ENCODE results near the gene MED29. TPM values are rescaled to one million over a fixed set of nuclear protein-coding genes. Genes with fewer than 3 reads are reported as not detected.

MED29 gene
- total RNA-seq (65.6 TPM), polyA plus RNA-seq (10 to 100 TPM; 53.6 to 61.4 (median 57.9) TPM)

- Histone ChIP-seq H3K4me3 (ENCODE audit: low read depth, low read length) (peak within 1 kb of the TSS; percentile 91), H3K27me3 (ENCODE audit: control insufficient read depth, insufficient read depth, low read length) (no peaks in the 10 kb centered on the region), H3K36me3 (ENCODE audit: control insufficient read depth, insufficient read depth, low read length) (peaks cover 51% of the 10 kb centered on the region), H3K27ac (ENCODE audit: insufficient read depth, low read length, poor library complexity, severe bottlenecking) (peak within 1 kb of the TSS; percentile 99), H3K4me1 (ENCODE audit: control insufficient read depth, insufficient read depth, low read length, poor library complexity, severe bottlenecking) (peaks cover 22% of the 10 kb centered on the region), H3K9me3 (ENCODE audit: control insufficient read depth in 2 of 2, low read length in 2 of 2) (no peaks in the 10 kb centered on the region)
- peak; percentile 94 to 95 for ATAC-seq (ENCODE audit: low read depth in 2 of 2)
- H3K4me1 Mint-ChIP-seq: peaks cover 0 to 39% (median 23%) of the 10 kb centered on the region in 4 donors
- H3K27me3 Mint-ChIP-seq: no peaks in the 10 kb centered on the region
- no peaks in the 10 kb centered on the region for H3K9me3 Mint-ChIP-seq
- H3K36me3 Mint-ChIP-seq: peaks cover 42% of the 10 kb centered on the region
- H3K27ac Mint-ChIP-seq: peak within 1 kb of the TSS; percentile 98 to 100 (median 99)
- DNase-seq: peak; percentile 96 to 100 (median 99)
- H3K4me3 Mint-ChIP-seq: peak within 1 kb of the TSS; percentile 89 to 98 (median 98)
These were observed at the start of gene MED29, which contains the start of gene PAF1 for GRCh38 chr19:39390751-39391437. TSS of gene MED29 (plus strand) at chr19:39391378. CDS start at chr19:39391423, 45 bp downstream. TSS of gene PAF1 (minus strand) at chr19:39391106. CDS start at chr19:39390864, 242 bp downstream.

GRCh38 chr19:39341719-39342604 lies 49.2 kb upstream of the MED29 start, which contains the start of gene SAMD4B:
TSS of gene SAMD4B (plus strand) at chr19:39342421. CDS start at chr19:39356894, 14,473 bp downstream.
- H3K4me3 Mint-ChIP-seq: peak within 1 kb of the TSS; percentile 93 to 100 (median 99)
- Histone ChIP-seq H3K27me3 (ENCODE audit: control insufficient read depth, insufficient read depth, low read length) (no peaks in the 10 kb centered on the region), H3K27ac (ENCODE audit: insufficient read depth, low read length, poor library complexity, severe bottlenecking) (peak within 1 kb of the TSS; percentile 86), H3K36me3 (ENCODE audit: control insufficient read depth, insufficient read depth, low read length) (peaks cover 5% of the 10 kb centered on the region), H3K9me3 (ENCODE audit: control insufficient read depth in 2 of 2, low read length in 2 of 2) (no peaks in the 10 kb centered on the region), H3K4me3 (ENCODE audit: low read depth, low read length) (peak within 1 kb of the TSS; percentile 90), H3K4me1 (ENCODE audit: control insufficient read depth, insufficient read depth, low read length, poor library complexity, severe bottlenecking) (peaks cover 41% of the 10 kb centered on the region)
- H3K27ac Mint-ChIP-seq: peak within 1 kb of the TSS; percentile 94 to 98 (median 97)
- H3K9me3 Mint-ChIP-seq: no peaks in the 10 kb centered on the region
- peak; percentile 88 to 89 for ATAC-seq (ENCODE audit: low read depth in 2 of 2)
- DNase-seq: peak; percentile 99 to 100 (median 99)
- H3K27me3 Mint-ChIP-seq: peaks cover 7% of the 10 kb centered on the region
- peaks cover 20 to 78% (median 59%) of the 10 kb centered on the region in 4 donors for H3K4me1 Mint-ChIP-seq
- H3K36me3 Mint-ChIP-seq: peaks cover 15% of the 10 kb centered on the region

- no peaks in the 10 kb centered on the region for H3K9me3 Mint-ChIP-seq
- Histone ChIP-seq H3K27me3 (ENCODE audit: control insufficient read depth, insufficient read depth, low read length) (no peaks in the 10 kb centered on the region), H3K36me3 (ENCODE audit: control insufficient read depth, insufficient read depth, low read length) (peaks cover 5% of the 10 kb centered on the region), H3K9me3 (ENCODE audit: control insufficient read depth in 2 of 2, low read length in 2 of 2) (no peaks in the 10 kb centered on the region), H3K4me1 (ENCODE audit: control insufficient read depth, insufficient read depth, low read length, poor library complexity, severe bottlenecking) (peaks cover 41% of the 10 kb centered on the region), H3K27ac (ENCODE audit: insufficient read depth, low read length, poor library complexity, severe bottlenecking) (peak overlapping the region; percentile 73), H3K4me3 (ENCODE audit: low read depth, low read length) (peak overlapping the region; percentile 51)
- peak in 1 of 3 donors; percentile 20 for DNase-seq
- ATAC-seq (ENCODE audit: low read depth in 2 of 2): no peak
- H3K4me1 Mint-ChIP-seq: peaks cover 19 to 78% (median 58%) of the 10 kb centered on the region in 4 donors
- peaks cover 23% of the 10 kb centered on the region for H3K36me3 Mint-ChIP-seq
- H3K27ac Mint-ChIP-seq: peak overlapping the region; percentile 32 to 96 (median 86)
- H3K4me3 Mint-ChIP-seq: peak overlapping the region; percentile 81 to 94 (median 88)
- peaks cover 4% of the 10 kb centered on the region for H3K27me3 Mint-ChIP-seq
These were observed 48.4 kb upstream of the MED29 start for GRCh38 chr19:39342647-39343305.

GRCh38 chr19:39345956-39346355 lies 45.2 kb upstream of the MED29 start:
- Histone ChIP-seq H3K4me1 (ENCODE audit: control insufficient read depth, insufficient read depth, low read length, poor library complexity, severe bottlenecking) (peaks cover 30% of the 10 kb centered on the region), H3K27ac (ENCODE audit: insufficient read depth, low read length, poor library complexity, severe bottlenecking) (no peak overlapping the region), H3K27me3 (ENCODE audit: control insufficient read depth, insufficient read depth, low read length) (no peaks in the 10 kb centered on the region), H3K4me3 (ENCODE audit: low read depth, low read length) (no peak overlapping the region), H3K9me3 (ENCODE audit: control insufficient read depth in 2 of 2, low read length in 2 of 2) (no peaks in the 10 kb centered on the region), H3K36me3 (ENCODE audit: control insufficient read depth, insufficient read depth, low read length) (peaks cover 24% of the 10 kb centered on the region)
- peak overlapping the region in 2 of 3 donors; percentile 74 to 86 for H3K27ac Mint-ChIP-seq
- H3K4me3 Mint-ChIP-seq: peak overlapping the region in 2 of 4 donors; percentile 61 to 81
- ATAC-seq (ENCODE audit: low read depth in 2 of 2) (no peak), DNase-seq (no peak)
- H3K27me3 Mint-ChIP-seq: peaks cover 4% of the 10 kb centered on the region
- peaks cover 32% of the 10 kb centered on the region for H3K36me3 Mint-ChIP-seq
- H3K4me1 Mint-ChIP-seq: peaks cover 24 to 79% (median 49%) of the 10 kb centered on the region in 4 donors
- H3K9me3 Mint-ChIP-seq: no peaks in the 10 kb centered on the region

GRCh38 chr19:39347332-39348164 lies 43.6 kb upstream of the MED29 start:
- Histone ChIP-seq H3K27me3 (ENCODE audit: control insufficient read depth, insufficient read depth, low read length) (no peaks in the 10 kb centered on the region), H3K36me3 (ENCODE audit: control insufficient read depth, insufficient read depth, low read length) (peaks cover 27% of the 10 kb centered on the region), H3K4me3 (ENCODE audit: low read depth, low read length) (no peak overlapping the region), H3K9me3 (ENCODE audit: control insufficient read depth in 2 of 2, low read length in 2 of 2) (no peaks in the 10 kb centered on the region), H3K27ac (ENCODE audit: insufficient read depth, low read length, poor library complexity, severe bottlenecking) (no peak overlapping the region), H3K4me1 (ENCODE audit: control insufficient read depth, insufficient read depth, low read length, poor library complexity, severe bottlenecking) (peaks cover 23% of the 10 kb centered on the region)
- ATAC-seq (ENCODE audit: low read depth in 2 of 2) (no peak), DNase-seq (no peak)
- Mint-ChIP-seq H3K4me1 (peaks cover 30 to 86% (median 51%) of the 10 kb centered on the region in 4 donors), H3K36me3 (peaks cover 41% of the 10 kb centered on the region), H3K9me3 (no peaks in the 10 kb centered on the region), H3K27me3 (peaks cover 4% of the 10 kb centered on the region), H3K27ac (peak overlapping the region; percentile 73 to 81 (median 78)), H3K4me3 (no peak overlapping the region)

GRCh38 chr19:39349326-39349725 lies 41.9 kb upstream of the MED29 start:
- Histone ChIP-seq H3K27ac (ENCODE audit: insufficient read depth, low read length, poor library complexity, severe bottlenecking) (no peak overlapping the region), H3K9me3 (ENCODE audit: control insufficient read depth in 2 of 2, low read length in 2 of 2) (no peaks in the 10 kb centered on the region), H3K4me1 (ENCODE audit: control insufficient read depth, insufficient read depth, low read length, poor library complexity, severe bottlenecking) (peaks cover 6% of the 10 kb centered on the region), H3K27me3 (ENCODE audit: control insufficient read depth, insufficient read depth, low read length) (no peaks in the 10 kb centered on the region), H3K36me3 (ENCODE audit: control insufficient read depth, insufficient read depth, low read length) (peaks cover 35% of the 10 kb centered on the region), H3K4me3 (ENCODE audit: low read depth, low read length) (no peak overlapping the region)
- ATAC-seq (ENCODE audit: low read depth in 2 of 2): no peak
- H3K27ac Mint-ChIP-seq: no peak overlapping the region
- no peaks in the 10 kb centered on the region for H3K27me3 Mint-ChIP-seq
- H3K4me1 Mint-ChIP-seq: peaks cover 30 to 71% (median 40%) of the 10 kb centered on the region in 4 donors
- no peaks in the 10 kb centered on the region for H3K9me3 Mint-ChIP-seq
- no peak for DNase-seq
- H3K4me3 Mint-ChIP-seq: no peak overlapping the region
- H3K36me3 Mint-ChIP-seq: peaks cover 43% of the 10 kb centered on the region
